Activated CD4-positive, alpha-beta T cell treated with anti-CD3 and anti-CD28 coated beads, Interleukin-2, amount 50 U/mL, for 24 hours (primary cell): ENCODE measurements around the gene ANTXR1.

Source experiments
- DNase-seq, 2 donors: peaks; one replicate each; pipeline ENCODE4 v3.0.0-alpha.2; 2020; ENCODE audit warnings: low read depth in 1 of 2, low spot score in 1 of 2

The ANTXR1 gene

DNA sequence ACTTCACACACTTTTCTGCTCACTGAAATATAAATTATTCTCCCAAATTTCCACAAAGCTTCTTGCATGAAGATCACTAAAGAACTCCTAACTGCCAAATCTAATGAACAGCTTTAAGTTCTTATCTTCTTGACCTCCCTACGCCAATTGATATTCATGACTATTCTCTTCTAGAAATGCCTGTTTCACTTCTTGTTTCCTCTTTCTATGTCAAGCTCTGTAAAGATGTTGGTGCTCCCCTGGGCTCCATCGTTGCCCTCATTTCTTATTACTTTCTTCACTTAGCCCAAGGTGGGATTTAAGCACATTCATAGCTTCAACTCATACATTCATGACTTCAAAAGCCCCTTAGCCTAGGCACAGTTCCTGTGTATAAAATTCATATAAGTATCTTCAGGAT, 9.2 kb upstream of the ANTXR1 start:
- DNase-seq, result no peak

DNA sequence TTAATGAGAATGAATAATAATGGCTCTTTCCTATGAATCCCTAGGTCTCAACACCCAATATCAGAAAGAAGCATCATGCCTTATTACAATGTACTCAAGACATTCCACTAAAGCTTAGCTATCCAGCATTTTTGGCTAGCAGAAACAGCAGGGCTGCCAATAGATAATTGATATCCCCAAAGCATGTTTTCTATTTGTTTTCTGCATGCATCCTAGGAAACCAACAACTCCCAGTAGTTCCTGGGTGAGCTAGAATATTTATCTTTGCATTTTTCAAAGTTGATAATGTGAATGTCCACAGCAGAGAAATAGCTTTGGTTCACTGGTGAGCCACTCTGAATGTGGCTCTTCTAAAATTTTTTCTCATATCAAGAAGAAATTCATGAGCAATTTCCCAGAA, 5.8 kb upstream of the ANTXR1 start:
- DNase-seq, result no peak

DNA sequence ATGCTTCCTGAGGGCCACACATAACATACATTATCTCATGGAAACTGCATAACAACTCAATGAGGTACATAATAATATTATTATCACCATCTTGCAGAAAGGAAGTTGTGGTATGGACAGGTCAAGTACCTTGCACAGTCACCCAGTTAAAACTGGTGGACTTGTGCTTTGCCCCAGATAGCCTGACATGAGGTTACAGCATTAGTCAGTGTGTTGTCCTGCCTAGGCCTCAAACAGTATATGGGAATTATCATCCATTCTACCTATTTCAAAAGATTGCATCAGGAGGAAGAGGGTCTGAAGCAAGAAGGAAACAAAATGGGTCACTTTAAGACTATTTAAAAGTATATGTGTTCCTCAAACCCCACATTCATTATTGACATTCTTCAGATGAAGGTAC, 5.4 kb upstream of the ANTXR1 start:
- DNase-seq, result no peak

DNA sequence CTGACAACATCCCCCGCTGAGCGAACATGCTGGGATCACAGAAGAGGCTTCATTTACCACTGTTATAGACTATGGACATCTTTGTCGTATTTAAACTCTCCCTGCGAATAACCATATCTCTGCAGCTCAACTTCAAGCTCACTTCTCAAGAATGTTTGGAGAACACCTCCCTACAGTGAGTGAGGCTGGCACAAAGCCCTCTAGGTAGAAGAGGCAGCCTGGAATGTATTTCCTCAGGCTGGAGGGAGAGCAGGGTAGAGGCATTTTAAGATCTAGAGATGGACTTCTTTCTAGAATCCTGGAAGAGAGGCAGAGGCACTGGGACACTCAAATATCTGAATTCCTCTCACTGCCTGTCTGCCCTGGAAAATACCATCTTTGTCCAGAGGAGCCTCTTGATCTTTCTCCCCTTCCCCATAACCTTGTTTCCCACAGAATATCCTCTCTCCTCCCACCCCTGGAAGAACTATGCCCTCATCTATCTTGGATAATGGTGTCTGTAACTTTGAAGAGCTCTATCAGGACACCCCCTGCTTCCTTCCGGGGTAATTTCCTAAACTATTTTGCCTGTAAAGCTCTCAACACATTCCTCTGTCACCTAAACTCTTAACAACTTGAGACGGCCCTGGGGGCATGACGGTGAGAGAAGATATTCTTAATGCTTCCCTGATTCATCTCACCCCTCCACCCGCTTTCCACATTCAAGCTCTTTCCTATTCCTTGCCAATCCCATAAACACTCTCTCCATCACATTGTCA, 2.4 kb upstream of the ANTXR1 start:
- no peak for DNase-seq

DNA sequence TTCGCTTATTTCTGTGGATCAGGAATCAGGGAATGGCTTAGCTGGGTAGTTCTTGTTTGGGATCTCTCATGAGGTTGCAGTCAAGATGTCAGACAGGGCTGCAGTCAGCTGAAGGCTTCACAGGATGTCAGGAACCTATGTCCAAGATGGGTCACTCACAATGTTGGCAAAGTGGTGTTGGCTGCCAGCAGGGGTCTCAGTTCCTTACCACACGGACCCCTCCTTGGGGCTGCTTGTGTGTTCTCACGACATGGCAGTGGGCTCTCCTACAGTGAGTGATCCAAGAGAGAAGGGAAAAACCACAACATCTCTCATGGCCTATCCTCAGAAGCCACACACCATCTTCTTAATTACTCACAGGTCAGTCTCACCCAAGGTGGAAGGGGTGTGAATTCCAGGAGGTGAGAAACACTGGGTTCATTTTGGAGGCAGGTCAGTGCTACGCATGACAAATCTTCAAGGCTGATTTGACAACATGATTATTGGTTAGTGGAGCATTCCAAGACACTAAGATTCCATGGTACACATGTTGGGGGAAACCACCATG, 1.3 kb upstream of the ANTXR1 start:
- no peak for DNase-seq

DNA sequence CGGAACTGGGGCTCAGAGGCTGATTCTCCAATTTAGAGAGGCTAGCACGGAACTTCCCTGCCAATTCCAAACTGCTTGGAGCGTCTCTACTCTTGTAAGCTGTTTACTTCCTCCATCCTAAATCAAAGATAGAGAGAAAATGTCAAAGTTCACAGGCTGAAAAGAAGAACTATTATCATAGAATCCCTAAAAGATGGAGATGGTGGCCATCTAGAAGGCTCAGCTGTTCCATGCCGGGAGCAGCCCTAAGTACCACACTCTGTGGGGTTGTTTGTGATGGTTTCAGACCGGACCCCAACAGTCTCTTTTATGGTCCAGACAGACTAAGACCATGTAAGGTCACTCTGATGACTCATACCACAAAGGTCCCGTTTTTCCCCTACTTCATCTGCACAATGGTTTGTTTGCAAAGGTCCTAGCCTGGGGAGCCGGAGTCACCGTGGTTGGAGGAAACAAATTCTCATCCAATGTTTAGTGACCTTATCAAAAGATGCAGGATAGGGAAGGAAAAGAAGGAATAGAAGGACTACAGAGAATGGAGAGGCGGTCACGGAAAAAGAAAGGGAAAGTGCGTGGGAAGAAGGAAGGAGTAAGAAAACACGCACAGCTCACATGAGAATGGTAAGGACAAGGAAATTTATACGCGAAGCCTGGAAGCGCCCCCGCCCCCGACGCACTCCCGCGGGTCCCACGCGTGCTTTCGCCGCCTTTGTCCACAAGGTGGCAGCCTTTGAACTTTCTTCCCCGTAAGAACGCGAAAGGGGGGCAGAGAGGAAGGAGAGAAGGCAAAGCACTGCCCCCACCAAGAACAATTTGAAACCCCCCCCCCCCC, 453 bp upstream of the ANTXR1 start:
- peak in 1 of 2 donors; percentile 21 for DNase-seq

DNA sequence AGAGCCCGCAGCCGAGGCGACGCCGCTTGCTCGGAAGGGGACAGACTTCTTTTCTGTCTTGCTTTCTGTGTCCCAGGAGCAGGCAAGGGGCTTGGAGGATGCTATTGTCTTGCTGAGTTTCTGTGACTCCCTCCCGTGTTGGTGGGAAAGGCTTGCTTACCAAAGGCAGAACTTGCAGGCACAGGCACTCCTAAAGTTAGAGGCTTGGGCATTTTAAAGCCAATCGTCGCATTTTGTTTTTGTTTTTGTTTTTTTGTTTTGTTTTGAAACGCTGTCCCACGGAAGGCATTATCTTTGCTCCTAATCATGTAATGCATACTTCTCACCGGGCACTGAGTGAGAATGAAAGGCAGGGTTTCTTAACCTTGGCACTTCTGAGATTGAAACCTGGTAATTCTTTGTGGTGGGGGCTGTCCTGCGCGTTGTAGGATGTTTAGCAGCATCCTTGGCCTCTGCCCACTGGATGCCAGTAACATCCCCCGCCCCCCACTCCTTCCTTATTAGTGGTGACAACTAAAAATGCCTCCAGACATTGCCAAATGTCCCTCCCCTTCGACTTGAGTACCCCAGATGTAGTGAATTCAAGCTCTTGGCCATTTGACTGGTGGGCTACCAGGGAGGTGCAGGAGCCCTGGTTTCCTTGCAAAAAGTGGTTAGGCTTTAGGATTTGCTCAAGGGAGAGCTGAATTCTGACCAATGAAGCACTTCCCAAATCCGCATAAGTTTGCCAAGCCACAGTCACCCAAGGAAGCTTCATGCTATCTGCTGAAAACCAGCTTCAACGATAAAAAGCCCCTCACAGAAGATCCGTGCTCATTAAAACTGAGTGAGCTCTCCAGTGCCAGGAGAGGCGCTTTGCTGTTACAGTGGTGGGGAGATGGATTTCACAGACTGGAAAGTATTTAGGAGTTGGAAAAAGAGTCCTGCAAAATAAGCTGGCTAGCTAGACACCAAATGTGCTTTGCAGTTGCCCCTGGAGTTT, 1.2 kb downstream of the ANTXR1 start:
- DNase-seq, result no peak

DNA sequence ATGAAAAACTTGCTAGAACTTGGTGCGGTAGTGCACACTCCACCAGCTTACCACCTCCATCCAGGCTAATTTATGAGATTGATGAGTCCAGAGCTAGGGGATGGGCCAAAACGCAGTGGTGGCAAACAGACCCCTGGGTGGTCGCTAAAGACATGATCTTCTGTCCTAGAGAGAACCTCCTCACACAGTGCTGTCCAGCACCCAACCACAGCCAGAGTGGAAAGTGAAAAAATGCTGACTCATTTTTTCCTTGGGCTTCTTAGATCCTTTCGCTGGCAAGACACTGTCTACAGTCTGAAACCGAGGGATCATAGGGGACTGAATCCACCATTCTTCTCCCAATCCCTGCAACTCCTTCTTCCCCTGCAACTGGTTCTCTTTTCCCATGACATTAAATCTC, 4.1 kb downstream of the ANTXR1 start:
- DNase-seq, result no peak

DNA sequence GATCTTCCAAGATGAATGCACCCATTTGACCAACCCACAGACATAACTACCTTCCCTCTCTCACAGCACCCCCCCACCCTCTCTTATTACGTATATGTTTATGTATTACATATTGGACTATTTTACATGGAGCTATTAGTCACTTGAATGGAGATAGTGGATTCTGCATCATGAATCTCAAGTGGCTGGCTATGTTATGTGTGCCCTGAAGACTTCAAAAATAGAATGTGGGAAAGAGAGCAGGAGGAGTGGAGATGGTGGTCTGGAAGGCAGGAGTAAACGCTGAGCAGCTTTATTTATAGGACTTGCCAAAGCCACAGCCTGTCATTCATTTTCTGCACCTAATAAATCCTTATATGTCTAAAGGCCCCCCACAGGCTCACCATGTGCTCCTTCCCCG, 4.9 kb downstream of the ANTXR1 start:
- DNase-seq, result no peak

DNA sequence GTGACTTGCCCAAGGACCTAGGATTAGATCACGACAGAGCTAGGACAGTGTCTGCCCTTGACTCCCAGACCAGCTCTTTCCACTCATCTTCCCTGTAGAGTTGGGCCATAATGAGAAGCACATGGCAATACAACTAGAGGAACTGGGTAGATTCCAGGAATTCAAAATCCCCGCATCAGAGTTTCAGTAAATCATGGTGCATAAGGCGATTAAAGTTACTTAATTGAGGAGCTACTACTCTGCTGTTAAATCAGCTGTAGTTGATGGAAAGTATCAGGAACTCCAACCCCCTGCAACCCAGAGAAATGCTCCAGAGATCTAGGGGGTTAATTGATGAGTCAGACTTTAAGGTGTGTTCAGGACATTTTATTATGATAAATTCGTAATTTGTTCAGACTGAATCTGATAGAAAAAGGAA, 5.7 kb downstream of the ANTXR1 start:
- DNase-seq, result no peak

DNA sequence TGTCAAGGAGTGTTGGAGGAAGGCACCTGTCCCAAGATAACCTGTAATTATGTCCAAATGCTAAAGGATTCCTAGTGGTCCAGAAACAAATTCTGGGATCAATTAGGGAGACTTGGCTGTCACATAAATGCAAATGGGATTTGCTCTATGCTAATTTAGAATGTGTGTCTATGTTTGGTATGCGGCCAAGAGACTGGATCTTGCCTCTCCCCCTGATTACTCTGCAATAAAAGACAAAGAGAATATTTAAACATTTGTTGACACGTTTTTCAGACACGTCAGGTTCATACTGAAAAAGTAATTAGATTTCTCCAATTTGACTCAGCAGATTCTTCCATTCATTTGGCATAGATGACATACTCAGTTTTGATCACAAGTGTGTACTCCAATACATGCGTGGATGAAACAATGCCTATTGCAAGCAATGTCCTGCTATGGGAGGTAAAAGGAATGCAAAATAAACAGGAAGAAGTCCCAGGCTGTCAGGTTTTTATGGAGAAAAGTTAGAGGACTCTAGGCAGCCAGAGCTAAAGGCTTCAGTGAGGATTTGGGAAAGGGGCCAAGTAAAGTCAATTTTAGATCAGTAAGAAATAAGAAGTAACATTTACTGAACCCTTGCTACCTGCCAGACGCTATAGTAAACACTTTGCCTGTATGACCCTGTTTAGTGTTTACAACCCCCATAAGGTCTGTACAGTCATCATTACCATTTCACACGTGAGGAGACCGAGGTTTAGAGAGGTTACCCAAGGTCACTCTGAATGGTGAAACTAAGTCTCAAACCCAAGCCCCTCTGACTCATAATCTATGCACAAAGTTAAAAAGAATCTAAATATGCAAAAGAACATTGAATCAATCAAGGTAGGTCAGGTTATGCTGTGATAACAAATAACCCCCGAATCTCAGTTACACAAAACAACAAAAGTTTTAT, 7.8 kb downstream of the ANTXR1 start:
- DNase-seq, result no peak

DNA sequence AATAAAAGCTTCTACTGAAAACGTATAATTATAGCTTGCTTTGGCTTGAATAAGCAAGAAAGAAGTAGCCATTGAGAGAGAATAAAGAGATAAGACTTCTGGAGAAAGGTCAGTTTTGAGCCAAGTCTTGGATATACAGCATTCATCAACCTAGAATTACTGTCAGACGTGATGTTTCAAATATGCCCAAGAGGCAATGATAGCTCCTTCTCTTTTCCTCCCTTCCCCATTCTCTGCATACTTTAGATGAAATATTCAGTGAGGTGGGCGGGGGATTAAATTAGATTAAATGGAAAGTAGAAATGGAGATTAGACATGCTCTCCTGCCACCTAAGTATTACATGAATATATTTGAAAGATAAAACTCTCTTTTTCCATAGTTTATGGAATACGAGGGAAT, 8.7 kb downstream of the ANTXR1 start:
- no peak for DNase-seq

DNA sequence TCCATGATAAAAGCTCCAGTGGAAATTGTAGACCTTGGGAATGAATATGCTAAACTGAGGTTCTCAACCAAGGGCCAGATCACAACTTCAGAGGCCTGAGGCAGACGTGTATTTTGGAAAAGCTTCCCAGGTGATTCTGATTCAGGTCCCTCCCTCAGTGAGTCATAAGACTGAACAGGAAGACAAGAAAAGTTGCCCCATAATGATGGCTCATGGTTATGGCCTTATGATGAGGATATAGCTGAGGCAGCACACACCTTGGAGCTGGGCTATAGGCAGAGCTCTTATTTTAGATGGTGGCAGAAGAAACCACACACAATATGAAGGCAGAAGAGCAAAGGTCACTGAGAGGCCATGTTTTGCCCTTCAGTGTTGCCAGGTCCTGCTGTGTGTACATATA, 9.6 kb downstream of the ANTXR1 start:
- no peak for DNase-seq

DNA sequence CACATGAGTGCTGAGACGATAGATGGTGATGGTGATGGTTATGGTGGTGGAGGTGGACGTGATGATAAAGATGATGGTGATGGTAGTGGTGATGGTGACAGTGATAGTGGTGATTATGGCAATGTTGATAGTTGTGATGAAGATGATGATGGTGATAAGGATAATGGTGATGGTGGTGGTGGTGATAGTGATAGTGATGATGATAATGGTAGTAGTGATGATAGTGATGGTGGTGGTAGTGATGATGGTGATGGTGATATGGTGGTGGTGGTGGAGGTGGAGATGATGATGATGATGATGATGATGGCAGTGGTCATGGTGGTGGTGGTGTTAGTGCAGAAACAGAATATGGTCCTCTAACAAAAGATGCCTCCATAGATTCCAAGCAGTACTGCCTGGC, 10.3 kb downstream of the ANTXR1 start:
- DNase-seq, result no peak

DNA sequence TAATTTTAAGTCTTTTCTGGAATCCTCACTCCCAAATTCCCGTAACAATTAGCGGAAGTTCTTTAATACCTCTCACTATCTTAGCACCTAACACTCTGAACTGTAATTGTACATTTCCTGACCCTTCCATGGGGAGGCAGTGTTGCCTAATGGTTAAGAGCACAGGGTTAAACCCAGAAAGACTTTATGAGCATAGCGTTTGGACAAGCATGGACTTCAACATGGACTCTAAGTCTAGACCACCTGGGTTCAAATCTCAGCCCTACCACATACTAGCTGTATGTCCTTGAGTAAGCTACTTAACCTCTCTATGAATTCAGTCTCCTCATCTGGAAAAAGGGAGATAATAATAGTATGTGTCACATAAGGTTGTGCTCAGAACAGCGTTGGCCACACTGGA, 13.0 kb downstream of the ANTXR1 start:
- peak in 1 of 2 donors; percentile 4 for DNase-seq

DNA sequence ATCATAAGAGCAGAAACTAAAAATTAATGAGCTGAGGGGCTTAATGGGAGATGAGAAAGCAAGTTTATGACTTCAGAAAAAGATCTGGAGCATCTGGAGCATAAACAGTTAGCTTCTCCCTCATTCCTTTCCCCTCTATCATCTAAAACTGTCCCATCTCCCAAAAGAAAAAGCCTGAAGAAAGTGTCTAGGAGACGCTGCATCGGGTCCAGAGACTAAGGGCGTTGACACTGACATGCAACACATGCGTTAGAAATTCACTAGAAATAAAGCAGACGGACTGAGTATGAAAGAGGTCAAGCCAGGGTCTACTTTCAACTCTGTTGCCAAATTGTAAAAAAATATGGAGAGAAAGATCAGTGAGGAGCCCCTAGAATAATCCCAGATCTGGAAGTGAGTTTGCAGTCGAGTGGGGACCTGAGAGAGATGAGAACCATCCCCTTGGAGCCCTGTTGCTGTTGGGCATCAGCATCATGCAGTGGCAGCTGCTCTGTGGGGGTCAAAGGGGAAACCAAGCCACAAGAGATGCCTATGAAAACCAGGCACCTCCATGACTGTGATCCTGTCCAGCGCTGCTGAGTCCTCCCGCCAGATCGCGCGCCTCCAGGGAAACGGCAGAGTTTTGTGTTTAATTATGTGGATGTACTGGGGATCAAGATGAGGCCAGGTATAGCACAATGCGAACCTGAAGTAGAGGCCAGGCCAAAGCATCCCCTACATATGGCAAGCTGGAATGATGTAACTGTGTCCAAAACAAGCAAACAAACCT, 13.9 kb downstream of the ANTXR1 start:
- DNase-seq, result no peak

DNA sequence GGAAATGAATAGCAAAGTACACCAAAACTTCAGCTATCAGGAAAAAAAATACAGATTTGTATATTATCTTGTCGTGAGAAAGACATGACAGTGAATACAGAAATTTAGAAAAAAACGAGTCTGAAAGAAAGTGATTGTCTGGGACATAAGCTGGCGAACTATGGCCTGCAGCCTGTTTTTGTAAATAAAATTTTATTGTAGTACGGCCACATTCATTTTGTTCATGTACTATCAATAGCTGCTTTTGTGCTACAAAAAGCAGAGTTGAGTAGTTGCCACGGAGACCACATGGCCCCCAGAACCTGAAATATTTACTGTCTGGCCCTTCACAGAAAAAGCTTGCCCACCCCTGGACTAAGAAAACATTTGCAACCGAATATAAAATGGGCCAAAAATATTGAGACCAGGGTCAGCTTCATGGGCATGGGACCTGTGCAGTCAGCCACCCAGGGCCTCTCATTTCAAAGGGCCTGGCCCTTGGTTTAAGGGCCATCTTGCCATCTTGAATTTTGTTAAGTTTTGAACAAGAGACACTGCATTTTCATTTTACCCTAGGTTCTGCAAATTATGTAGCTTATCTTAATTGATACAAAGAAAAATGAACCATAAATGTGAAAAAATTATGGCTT, 17.9 kb downstream of the ANTXR1 start:
- DNase-seq, result no peak

DNA sequence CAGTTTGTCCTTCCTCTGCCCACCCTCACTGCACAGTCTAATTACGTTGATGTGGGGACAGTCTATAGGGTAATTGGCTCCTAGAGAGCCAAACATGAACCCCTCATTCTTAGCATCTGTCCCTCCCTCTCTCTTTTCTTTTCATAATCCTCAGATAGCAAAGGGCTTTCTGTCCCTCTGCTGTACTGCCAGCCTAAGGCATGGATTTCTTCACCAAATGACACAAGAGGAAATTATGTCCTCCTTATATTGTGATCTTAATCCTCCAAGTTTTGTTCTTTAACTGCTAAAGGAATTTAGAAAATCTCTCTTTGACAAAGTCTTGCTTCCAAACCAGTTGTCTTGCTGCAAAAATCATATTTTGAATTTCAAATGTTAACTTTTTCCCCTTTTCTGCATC, 18.5 kb downstream of the ANTXR1 start:
- no peak for DNase-seq

DNA sequence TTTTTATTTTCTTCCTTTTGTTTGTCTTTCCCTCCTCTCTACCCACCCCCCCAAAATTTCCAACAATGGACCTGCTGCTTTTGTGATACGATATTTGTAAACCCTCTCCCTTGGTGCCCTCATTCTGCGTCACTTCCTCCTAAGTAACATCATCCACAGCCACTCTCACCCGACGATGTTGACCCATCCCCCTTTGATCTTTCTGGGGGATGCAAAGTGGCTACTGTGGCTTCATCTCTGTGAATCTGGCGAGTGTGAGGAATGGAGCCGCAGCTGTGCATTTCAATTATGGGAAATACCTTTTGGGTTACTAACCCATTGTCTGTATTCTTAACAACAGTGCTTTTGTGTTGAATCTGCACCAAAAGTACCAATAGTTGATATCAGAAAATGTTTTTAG, 19.4 kb downstream of the ANTXR1 start:
- DNase-seq, result no peak
